Measurements from ENCODE around the gene USP47. TPM values are rescaled to one million over a fixed set of nuclear protein-coding genes. Genes with fewer than 3 reads are reported as not detected.
A peak's percentile ranks its signal among the peaks of the same experiment; 100 is the strongest.

USP47 gene
- total RNA-seq, 1 donor from 2014 or later: 69.4 TPM

DNA sequence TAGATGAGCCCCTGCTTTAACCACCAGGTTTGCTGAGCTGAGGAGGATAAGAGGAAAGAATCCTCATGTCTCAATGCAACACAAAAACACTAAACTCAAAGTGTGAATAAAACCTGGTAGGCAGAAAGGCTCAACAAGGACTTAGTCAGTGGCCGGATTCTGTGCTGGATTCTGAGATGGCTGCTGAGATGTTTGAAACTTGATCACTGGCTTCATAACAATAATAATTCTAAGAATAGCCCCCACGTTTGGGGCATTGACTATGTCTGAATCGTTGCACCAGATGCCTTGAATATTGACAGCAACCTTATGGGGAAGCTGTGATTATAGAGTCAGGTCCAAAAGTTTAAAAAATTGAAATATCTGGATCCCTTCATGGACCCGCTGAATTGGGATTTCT, 162.0 kb downstream of the USP47 start:
- H3K27ac ChIP-seq (ENCODE audit: low read depth, low read length): no peak overlapping the region
- H3K9me3 ChIP-seq (ENCODE audit: control insufficient read depth in 3 of 3, low read length in 3 of 3): no peaks in the 10 kb centered on the region
- no peak overlapping the region for H3K4me3 ChIP-seq (ENCODE audit: low read length in 3 of 3)
- peaks cover 10 to 16% (median 14%) of the 10 kb centered on the region in 3 donors for H3K4me1 ChIP-seq (ENCODE audit: control insufficient read depth in 3 of 3, insufficient read depth in 3 of 3, low read length in 3 of 3)
- no peaks in the 10 kb centered on the region for H3K36me3 ChIP-seq (ENCODE audit: control insufficient read depth in 3 of 3, insufficient read depth in 3 of 3, low read length in 3 of 3)
- H3K9ac ChIP-seq (ENCODE audit: low read depth in 1 of 3, low read length in 3 of 3): no peak overlapping the region
- H3K27me3 ChIP-seq (ENCODE audit: control insufficient read depth in 3 of 3, insufficient read depth in 3 of 3, low read length in 3 of 3): peaks cover 8 to 32% (median 20%) of the 10 kb centered on the region in 3 donors

DNA sequence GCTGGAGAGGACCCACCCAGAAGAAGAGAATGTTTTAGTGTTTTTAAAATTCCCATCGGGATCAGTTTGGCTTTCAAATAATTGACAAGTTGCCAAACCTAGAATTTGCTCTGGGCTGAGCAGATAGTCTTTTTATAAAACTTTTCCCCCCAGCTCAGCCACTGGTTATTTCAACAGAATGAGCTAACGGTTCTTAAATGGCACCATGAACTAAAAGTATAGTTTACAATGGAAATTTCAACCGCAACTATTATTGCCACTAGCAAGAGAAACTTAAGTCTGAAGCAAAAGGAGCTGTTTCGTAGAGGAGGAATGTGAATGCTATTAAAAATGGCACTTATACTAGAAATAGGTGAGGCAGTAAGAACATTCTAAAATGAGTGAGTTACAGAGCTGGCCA, 163.3 kb downstream of the USP47 start:
- no peak overlapping the region for H3K27ac ChIP-seq (ENCODE audit: low read depth, low read length)
- H3K27me3 ChIP-seq (ENCODE audit: control insufficient read depth in 3 of 3, insufficient read depth in 3 of 3, low read length in 3 of 3): peaks cover 15 to 41% (median 27%) of the 10 kb centered on the region in 3 donors
- H3K9me3 ChIP-seq (ENCODE audit: control insufficient read depth in 3 of 3, low read length in 3 of 3): no peaks in the 10 kb centered on the region
- H3K36me3 ChIP-seq (ENCODE audit: control insufficient read depth in 3 of 3, insufficient read depth in 3 of 3, low read length in 3 of 3): no peaks in the 10 kb centered on the region
- no peak overlapping the region for H3K4me3 ChIP-seq (ENCODE audit: low read length in 3 of 3)
- H3K9ac ChIP-seq (ENCODE audit: low read depth in 1 of 3, low read length in 3 of 3): no peak overlapping the region
- peaks cover 10 to 16% (median 14%) of the 10 kb centered on the region in 3 donors for H3K4me1 ChIP-seq (ENCODE audit: control insufficient read depth in 3 of 3, insufficient read depth in 3 of 3, low read length in 3 of 3)

DNA sequence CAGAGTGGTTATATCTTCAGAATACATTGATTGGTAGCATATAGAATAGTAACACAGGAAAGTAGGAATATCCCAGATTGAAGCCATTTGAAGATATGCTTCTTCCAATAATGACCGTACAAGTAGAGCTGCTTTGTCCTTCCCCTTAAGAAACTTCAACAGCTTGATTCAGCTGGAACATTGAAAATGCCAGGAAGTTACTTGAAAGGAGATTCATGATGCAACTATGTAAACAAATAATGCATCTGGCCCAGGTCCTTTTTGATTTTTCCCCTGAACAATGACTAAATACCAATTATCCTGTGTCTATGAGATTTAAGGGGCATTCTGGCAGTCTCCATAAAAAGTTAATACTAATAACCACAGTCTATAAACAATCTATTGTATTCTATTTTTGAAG, 163.7 kb downstream of the USP47 start:
- Histone ChIP-seq H3K27ac (ENCODE audit: low read depth, low read length) (no peak overlapping the region), H3K4me1 (ENCODE audit: control insufficient read depth in 3 of 3, insufficient read depth in 3 of 3, low read length in 3 of 3) (peaks cover 10 to 16% (median 14%) of the 10 kb centered on the region in 3 donors), H3K4me3 (ENCODE audit: low read length in 3 of 3) (no peak overlapping the region), H3K9me3 (ENCODE audit: control insufficient read depth in 3 of 3, low read length in 3 of 3) (no peaks in the 10 kb centered on the region), H3K9ac (ENCODE audit: low read depth in 1 of 3, low read length in 3 of 3) (no peak overlapping the region), H3K36me3 (ENCODE audit: control insufficient read depth in 3 of 3, insufficient read depth in 3 of 3, low read length in 3 of 3) (no peaks in the 10 kb centered on the region), H3K27me3 (ENCODE audit: control insufficient read depth in 3 of 3, insufficient read depth in 3 of 3, low read length in 3 of 3) (peaks cover 18 to 44% (median 27%) of the 10 kb centered on the region in 3 donors)

DNA sequence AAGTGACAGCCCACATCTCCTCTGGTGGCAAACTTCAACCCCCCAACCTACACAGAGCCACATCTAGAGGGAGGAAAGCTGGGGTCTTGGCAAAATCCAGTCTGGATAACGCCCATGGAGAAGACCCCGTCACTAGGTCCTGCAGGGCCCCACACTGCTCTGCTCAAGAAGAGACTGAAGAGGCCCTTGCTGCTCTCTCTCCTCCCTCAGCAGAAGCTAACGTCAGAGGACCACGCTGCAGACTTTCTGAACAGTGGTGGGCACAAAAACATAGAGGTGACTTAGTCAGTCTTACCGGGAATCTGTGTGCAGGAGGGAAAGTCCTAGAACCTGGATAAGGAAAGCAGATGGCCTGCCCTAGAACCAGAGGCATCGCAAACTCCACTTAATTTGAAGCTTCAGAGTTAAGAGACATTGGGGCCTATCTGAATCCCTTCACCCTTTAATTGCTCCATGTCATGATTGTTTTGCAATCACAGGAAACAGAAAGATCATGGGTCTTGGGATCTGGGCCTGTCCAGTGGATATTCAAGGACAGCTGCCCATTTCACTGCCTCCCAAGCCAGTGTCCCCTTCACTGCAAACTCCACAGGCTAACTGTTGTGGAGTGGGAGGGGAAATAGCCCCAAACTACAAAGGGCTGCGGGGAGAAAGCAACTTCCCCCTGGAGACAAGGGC, 164.9 kb downstream of the USP47 start:
- Histone ChIP-seq H3K9ac (ENCODE audit: low read depth in 1 of 3, low read length in 3 of 3) (no peak overlapping the region), H3K27ac (ENCODE audit: low read depth, low read length) (no peak overlapping the region), H3K4me3 (ENCODE audit: low read length in 3 of 3) (no peak overlapping the region), H3K27me3 (ENCODE audit: control insufficient read depth in 3 of 3, insufficient read depth in 3 of 3, low read length in 3 of 3) (peaks cover 18 to 44% (median 27%) of the 10 kb centered on the region in 3 donors), H3K36me3 (ENCODE audit: control insufficient read depth in 3 of 3, insufficient read depth in 3 of 3, low read length in 3 of 3) (no peaks in the 10 kb centered on the region), H3K9me3 (ENCODE audit: control insufficient read depth in 3 of 3, low read length in 3 of 3) (no peaks in the 10 kb centered on the region), H3K4me1 (ENCODE audit: control insufficient read depth in 3 of 3, insufficient read depth in 3 of 3, low read length in 3 of 3) (peaks cover 10 to 16% (median 14%) of the 10 kb centered on the region in 3 donors)

DNA sequence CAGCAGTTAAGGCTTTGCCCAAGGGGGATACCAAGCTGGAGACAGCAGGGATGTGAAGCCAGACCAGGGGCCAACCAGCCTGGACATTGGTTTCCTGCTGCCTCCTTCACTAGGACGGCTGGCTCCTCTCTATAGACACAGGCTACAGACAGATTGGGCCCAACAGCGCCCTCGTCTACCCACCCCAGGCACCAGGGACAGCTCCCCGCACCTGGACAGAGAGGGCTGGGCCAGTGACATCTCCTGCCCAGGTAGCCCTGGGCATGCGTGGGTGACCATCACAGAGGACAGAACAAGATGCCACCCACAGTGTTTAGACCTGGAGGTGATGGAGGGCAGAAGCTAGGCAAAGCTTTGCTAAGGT, 165.4 kb downstream of the USP47 start:
- Histone ChIP-seq H3K9ac (ENCODE audit: low read depth in 1 of 3, low read length in 3 of 3) (no peak overlapping the region), H3K27me3 (ENCODE audit: control insufficient read depth in 3 of 3, insufficient read depth in 3 of 3, low read length in 3 of 3) (peaks cover 18 to 44% (median 27%) of the 10 kb centered on the region in 3 donors), H3K4me1 (ENCODE audit: control insufficient read depth in 3 of 3, insufficient read depth in 3 of 3, low read length in 3 of 3) (peaks cover 10 to 16% (median 14%) of the 10 kb centered on the region in 3 donors), H3K9me3 (ENCODE audit: control insufficient read depth in 3 of 3, low read length in 3 of 3) (no peaks in the 10 kb centered on the region), H3K36me3 (ENCODE audit: control insufficient read depth in 3 of 3, insufficient read depth in 3 of 3, low read length in 3 of 3) (no peaks in the 10 kb centered on the region), H3K27ac (ENCODE audit: low read depth, low read length) (no peak overlapping the region), H3K4me3 (ENCODE audit: low read length in 3 of 3) (peak overlapping the region in 1 of 3 donors; percentile 24)

DNA sequence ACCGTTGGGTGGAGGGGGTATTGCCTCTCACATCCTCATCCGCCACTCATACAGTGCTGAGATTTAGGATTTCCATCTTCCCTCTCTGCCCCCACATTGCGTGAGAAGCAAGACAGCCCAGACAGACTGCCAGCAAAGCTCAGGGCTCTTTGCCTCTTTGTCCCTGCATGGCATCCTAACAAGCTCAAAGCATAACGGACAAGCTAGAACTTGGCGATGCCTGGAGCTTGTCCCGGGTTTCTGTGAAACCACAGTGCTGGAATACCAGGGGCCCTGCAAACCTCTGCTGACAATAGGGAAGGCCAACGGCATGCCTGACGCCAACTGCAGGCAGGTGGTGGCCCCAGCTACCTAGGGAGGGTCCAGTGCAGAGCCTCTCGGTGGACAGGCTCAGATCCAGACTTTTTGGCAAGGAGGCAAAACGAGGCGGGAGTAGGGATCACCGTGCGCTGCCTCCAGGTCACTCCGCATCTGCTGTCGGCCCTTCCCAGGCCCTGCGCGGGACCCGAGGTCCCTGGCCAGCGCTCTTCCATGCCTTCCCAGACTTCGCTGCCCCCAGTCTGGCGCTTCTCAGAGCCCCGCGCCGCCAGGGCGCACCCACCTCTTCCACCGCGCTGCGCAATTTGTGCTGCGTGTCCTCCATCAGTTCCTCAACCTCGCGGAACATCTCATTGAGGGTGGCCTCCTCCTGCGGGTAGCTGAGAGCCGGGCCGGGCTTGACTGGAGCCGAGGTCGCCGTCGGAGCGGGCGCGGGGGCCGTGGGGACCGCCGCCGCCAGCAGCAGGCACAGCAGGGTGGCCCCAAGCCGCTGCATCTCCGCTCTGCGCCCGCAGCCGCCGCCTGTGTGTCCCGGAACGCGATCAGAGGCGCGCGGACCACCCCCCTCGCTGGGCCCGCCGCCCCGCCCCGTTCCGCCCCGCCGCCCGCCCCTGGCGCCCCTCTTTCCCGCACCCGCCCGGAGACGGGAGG, 166.3 kb downstream of the USP47 start, which contains the start of gene DKK3:
Gene DKK3 (minus strand): TSS at position 858 of the 969 bp plus-strand sequence. CDS start 44 bp downstream, at position 814.
- Histone ChIP-seq H3K36me3 (ENCODE audit: control insufficient read depth in 3 of 3, insufficient read depth in 3 of 3, low read length in 3 of 3) (no peaks in the 10 kb centered on the region), H3K27me3 (ENCODE audit: control insufficient read depth in 3 of 3, insufficient read depth in 3 of 3, low read length in 3 of 3) (peaks cover 18 to 44% (median 27%) of the 10 kb centered on the region in 3 donors), H3K4me1 (ENCODE audit: control insufficient read depth in 3 of 3, insufficient read depth in 3 of 3, low read length in 3 of 3) (peaks cover 10 to 16% (median 14%) of the 10 kb centered on the region in 3 donors), H3K27ac (ENCODE audit: low read depth, low read length) (no peak within 1 kb of the TSS), H3K9ac (ENCODE audit: low read depth in 1 of 3, low read length in 3 of 3) (peak within 1 kb of the TSS; percentile 37 to 60 (median 42)), H3K4me3 (ENCODE audit: low read length in 3 of 3) (peak within 1 kb of the TSS; percentile 64 to 74 (median 67)), H3K9me3 (ENCODE audit: control insufficient read depth in 3 of 3, low read length in 3 of 3) (no peaks in the 10 kb centered on the region)

Other genes starting within 250 kb of the USP47 start
- gene GALNT18, start 220.0 kb upstream of the USP47 start, total RNA-seq: 9.4 TPM
- 56.4 TPM for gene DKK3, start 166.7 kb downstream of the USP47 start, total RNA-seq